Muscle of back (tissue), 11 donors: ENCODE data around the gene TNF. TPM values are rescaled to one million over a fixed set of nuclear protein-coding genes. Genes with fewer than 3 reads are reported as not detected.
A peak's percentile ranks its signal among the peaks of the same experiment; 100 is the strongest.

Experiments used
- DNase-seq, 3 donors: peaks; one replicate each; pipeline versions ENCODE4 v3.0.0 to v3.0.0-alpha.2; 2013
- polyA plus RNA-seq, 10 donors: library from polyadenylated mRNA; unstranded; fragments of 120-200 nt; gene quantifications; one replicate each; pipeline ENCODE4 v1.2.1, GENCODE V29; 2013; ENCODE audit not compliant: insufficient read length in 10 of 10

TNF gene
- polyA plus RNA-seq, 10 donors = 0.17 to 3.5 (median 0.29) TPM; not detected in 1

GRCh38 chr6:31572041-31572911 is 3.1 kb upstream of the TNF start, which contains the start of gene LTA:
Gene LTA (plus strand): TSS chr6:31572289. CDS start chr6:31572743, 454 bp downstream.
- DNase-seq = no peak

GRCh38 chr6:31573239-31574105 is 1.9 kb upstream of the TNF start:
- DNase-seq = no peak

GRCh38 chr6:31574106-31575061 is 981 bp upstream of the TNF start:
- no peak for DNase-seq

- no peak for DNase-seq
These were observed 754 bp downstream of the TNF start for GRCh38 chr6:31575952-31576685.

- DNase-seq = no peak
These were observed 1.7 kb downstream of the TNF start for GRCh38 chr6:31576897-31577578.

GRCh38 chr6:31577579-31577966 is 2.2 kb downstream of the TNF start:
- no peak for DNase-seq

GRCh38 chr6:31578184-31579118 is 3.1 kb downstream of the TNF start:
- DNase-seq = no peak

- no peak for DNase-seq
These were observed 3.7 kb downstream of the TNF start for GRCh38 chr6:31579119-31579505.

- no peak for DNase-seq
These were observed 4.4 kb downstream of the TNF start for GRCh38 chr6:31579546-31580437.

GRCh38 chr6:31580438-31580740 is 5.0 kb downstream of the TNF start:
- DNase-seq = no peak

GRCh38 chr6:31580807-31581433 is 5.6 kb downstream of the TNF start:
- DNase-seq = peak; percentile 73 to 94 (median 87)

GRCh38 chr6:31581434-31582229 is 6.3 kb downstream of the TNF start:
- DNase-seq = peak in 1 of 3 donors; percentile 22

GRCh38 chr6:31582230-31582643 is 6.9 kb downstream of the TNF start, which contains the start of gene LTB:
Gene LTB (minus strand): TSS chr6:31582424. CDS start chr6:31582417, 7 bp downstream.
- no peak for DNase-seq

GRCh38 chr6:31585491-31585890 is 10.1 kb downstream of the TNF start:
- no peak for DNase-seq

- peak in 1 of 3 donors; percentile 33 for DNase-seq
These were observed 10.6 kb downstream of the TNF start, which contains the start of gene LST1 for GRCh38 chr6:31586008-31586407. Gene LST1 (plus strand): TSS chr6:31586277. CDS start chr6:31587300, 1,023 bp downstream.

- peak in 1 of 3 donors; percentile 35 for DNase-seq
These were observed 11.4 kb downstream of the TNF start for GRCh38 chr6:31586599-31587281.
